ENCODE measurements around the gene SPPL2C. TPM values are rescaled to one million over a fixed set of nuclear protein-coding genes. Genes with fewer than 3 reads are reported as not detected.

SPPL2C gene
- not detected for total RNA-seq

DNA sequence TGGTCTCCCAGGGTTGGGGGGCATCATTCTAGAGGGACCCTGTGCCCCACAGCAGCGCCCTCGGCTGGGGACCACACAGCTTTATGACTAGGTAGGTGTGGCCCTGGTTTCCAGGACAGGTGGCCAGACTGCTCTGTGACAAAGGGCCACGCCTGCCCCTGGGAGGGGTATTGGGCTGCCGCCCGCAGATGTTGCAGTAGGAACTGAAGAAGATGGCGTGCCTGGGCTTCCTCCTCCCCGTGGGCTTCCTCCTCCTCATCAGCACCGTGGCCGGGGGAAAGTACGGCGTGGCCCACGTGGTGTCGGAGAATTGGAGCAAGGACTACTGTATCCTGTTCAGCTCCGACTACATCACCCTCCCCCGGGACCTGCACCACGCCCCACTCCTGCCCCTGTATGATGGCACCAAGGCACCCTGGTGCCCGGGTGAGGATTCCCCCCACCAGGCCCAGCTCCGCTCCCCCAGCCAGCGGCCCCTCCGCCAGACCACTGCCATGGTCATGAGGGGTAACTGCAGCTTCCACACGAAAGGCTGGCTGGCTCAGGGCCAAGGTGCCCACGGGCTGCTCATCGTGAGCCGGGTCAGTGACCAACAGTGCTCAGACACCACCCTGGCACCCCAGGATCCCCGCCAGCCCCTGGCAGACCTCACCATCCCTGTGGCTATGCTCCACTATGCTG, at the start of gene SPPL2C:
SPPL2C (plus strand) TSS at position 187 of the 681 bp plus-strand sequence; CDS start at position 213, 26 bp downstream.
- ATAC-seq (ENCODE audit: low FRiP score in 2 of 2), result peak in 1 of 2 donors; percentile 7
- H3K27me3 ChIP-seq, result no peaks in the 10 kb centered on the region
- WGBS, 2 donors, result 81 to 90% methylated on average over 12 to 21 of the region's 25 CpGs
- H3K4me1 ChIP-seq, result no peaks in the 10 kb centered on the region
- peak in 1 of 2 donors; percentile 68 for DNase-seq
- no peak within 1 kb of the TSS for H3K4me3 ChIP-seq
- no peaks in the 10 kb centered on the region for H3K36me3 ChIP-seq
- TF ChIP-seq, protein P1, sequence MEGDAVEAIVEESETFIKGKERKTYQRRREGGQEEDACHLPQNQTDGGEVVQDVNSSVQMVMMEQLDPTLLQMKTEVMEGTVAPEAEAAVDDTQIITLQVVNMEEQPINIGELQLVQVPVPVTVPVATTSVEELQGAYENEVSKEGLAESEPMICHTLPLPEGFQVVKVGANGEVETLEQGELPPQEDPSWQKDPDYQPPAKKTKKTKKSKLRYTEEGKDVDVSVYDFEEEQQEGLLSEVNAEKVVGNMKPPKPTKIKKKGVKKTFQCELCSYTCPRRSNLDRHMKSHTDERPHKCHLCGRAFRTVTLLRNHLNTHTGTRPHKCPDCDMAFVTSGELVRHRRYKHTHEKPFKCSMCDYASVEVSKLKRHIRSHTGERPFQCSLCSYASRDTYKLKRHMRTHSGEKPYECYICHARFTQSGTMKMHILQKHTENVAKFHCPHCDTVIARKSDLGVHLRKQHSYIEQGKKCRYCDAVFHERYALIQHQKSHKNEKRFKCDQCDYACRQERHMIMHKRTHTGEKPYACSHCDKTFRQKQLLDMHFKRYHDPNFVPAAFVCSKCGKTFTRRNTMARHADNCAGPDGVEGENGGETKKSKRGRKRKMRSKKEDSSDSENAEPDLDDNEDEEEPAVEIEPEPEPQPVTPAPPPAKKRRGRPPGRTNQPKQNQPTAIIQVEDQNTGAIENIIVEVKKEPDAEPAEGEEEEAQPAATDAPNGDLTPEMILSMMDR (IDR thresholded peaks at IDR 0.05), result no peak
- TF ChIP-seq POLR2AphosphoS5 (IDR thresholded peaks at IDR 0.05) (no peak), POLR2A (IDR thresholded peaks at IDR 0.05) (no peak), EP300 (IDR thresholded peaks at IDR 0.05) (no peak)
- H3K27ac ChIP-seq, result no peak within 1 kb of the TSS
- H3K9me3 ChIP-seq, result no peaks in the 10 kb centered on the region

GRCh38 chr17:45800816-45801215, 43.9 kb upstream of the SPPL2C start:
- WGBS, 2 donors, result 31 to 33% methylated on average over 2 of the region's 2 CpGs

DNA sequence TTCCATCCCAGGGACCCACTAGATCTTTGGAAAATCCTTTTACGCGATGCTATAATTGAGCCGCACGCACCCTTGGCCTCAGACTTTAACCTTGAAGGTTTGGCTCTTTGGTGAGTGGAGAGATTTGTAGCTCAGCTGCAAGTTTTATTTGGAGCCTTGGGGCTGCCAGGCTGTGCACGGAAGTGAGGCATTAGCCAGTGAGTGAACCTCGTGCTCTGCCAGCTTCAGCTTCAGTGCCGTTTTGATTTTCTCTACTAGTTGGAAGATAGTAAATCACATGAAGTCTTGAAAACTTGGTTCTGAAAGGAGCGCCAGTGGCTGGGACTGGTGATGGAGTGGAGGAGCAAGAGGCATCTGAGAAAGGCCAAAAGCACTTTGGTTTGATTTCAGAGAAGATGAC, 43.3 kb upstream of the SPPL2C start:
- Histone ChIP-seq H3K9me3 (no peaks in the 10 kb centered on the region), H3K36me3 (no peaks in the 10 kb centered on the region), H3K4me1 (no peaks in the 10 kb centered on the region), H3K27ac (no peak overlapping the region), H3K27me3 (no peaks in the 10 kb centered on the region), H3K4me3 (no peak overlapping the region)
- no peak for ATAC-seq (ENCODE audit: low FRiP score in 2 of 2)
- no peak for DNase-seq
- TF ChIP-seq POLR2AphosphoS5 (IDR thresholded peaks at IDR 0.05) (no peak), EP300 (IDR thresholded peaks at IDR 0.05) (no peak), POLR2A (IDR thresholded peaks at IDR 0.05) (no peak)
- TF ChIP-seq, protein P1 (IDR thresholded peaks at IDR 0.05), result no peak
- WGBS, 2 donors, result 74 to 81% methylated on average over 8 of the region's 8 CpGs

More at GRCh38 chr17:45800816-45801215, 43.9 kb upstream of the SPPL2C start:
- Histone ChIP-seq H3K36me3 (no peaks in the 10 kb centered on the region), H3K27ac (no peak overlapping the region), H3K4me1 (no peaks in the 10 kb centered on the region), H3K9me3 (no peaks in the 10 kb centered on the region), H3K27me3 (no peaks in the 10 kb centered on the region), H3K4me3 (no peak overlapping the region)
- ATAC-seq (ENCODE audit: low FRiP score in 2 of 2) (no peak), DNase-seq (no peak)
- no peak for TF ChIP-seq POLR2AphosphoS5 (IDR thresholded peaks at IDR 0.05)
- no peak for TF ChIP-seq EP300 (IDR thresholded peaks at IDR 0.05)
- no peak for TF ChIP-seq POLR2A (IDR thresholded peaks at IDR 0.05)
- TF ChIP-seq, protein P1 (IDR thresholded peaks at IDR 0.05), result no peak

DNA sequence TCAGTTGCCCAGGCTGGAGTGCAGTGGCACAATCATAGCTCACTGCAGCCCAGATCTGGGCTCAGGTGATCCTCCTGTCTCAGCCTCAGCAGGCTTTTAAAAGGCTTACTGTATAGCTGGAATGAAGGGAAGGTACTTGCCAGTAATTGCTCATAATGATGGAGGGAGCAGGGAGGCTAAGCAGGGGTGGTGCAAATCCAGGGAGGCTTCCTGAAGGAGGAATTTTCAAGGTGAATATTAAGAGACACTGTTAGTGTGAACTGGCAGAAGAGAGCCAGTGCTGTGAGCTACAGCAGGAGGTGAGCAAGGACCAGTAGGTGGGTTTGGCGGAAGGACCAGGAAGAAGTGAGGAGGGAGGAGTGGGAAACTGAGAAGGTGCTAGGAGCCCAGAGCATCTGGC, 35.8 kb upstream of the SPPL2C start:
- Histone ChIP-seq H3K27ac (no peak overlapping the region), H3K36me3 (no peaks in the 10 kb centered on the region), H3K27me3 (no peaks in the 10 kb centered on the region), H3K4me3 (no peak overlapping the region), H3K9me3 (no peaks in the 10 kb centered on the region), H3K4me1 (no peaks in the 10 kb centered on the region)
- no peak for ATAC-seq (ENCODE audit: low FRiP score in 2 of 2)
- no peak for DNase-seq
- 77 to 94% methylated on average over 1 of the region's 1 CpG for WGBS, 2 donors
- no peak for TF ChIP-seq POLR2A (IDR thresholded peaks at IDR 0.05)
- TF ChIP-seq, protein P1 (IDR thresholded peaks at IDR 0.05), result no peak
- no peak for TF ChIP-seq EP300 (IDR thresholded peaks at IDR 0.05)
- no peak for TF ChIP-seq POLR2AphosphoS5 (IDR thresholded peaks at IDR 0.05)

- H3K4me1 ChIP-seq, result no peaks in the 10 kb centered on the region
- no peaks in the 10 kb centered on the region for H3K9me3 ChIP-seq
- ATAC-seq (ENCODE audit: low FRiP score in 2 of 2), result no peak
- peak in 1 of 2 donors; percentile 74 for DNase-seq
- WGBS, 2 donors, result 62 to 82% methylated on average over 7 to 15 of the region's 15 CpGs
- no peaks in the 10 kb centered on the region for H3K36me3 ChIP-seq
- no peaks in the 10 kb centered on the region for H3K27me3 ChIP-seq
- TF ChIP-seq POLR2A (IDR thresholded peaks at IDR 0.05) (no peak), POLR2AphosphoS5 (IDR thresholded peaks at IDR 0.05) (no peak), EP300 (IDR thresholded peaks at IDR 0.05) (no peak)
- TF ChIP-seq, protein P1 (IDR thresholded peaks at IDR 0.05), result no peak
- no peak overlapping the region for H3K4me3 ChIP-seq
- H3K27ac ChIP-seq, result no peak overlapping the region
Measured at GRCh38 chr17:45809499-45809898, 35.2 kb upstream of the SPPL2C start.
